HG03378 (cell line): ENCODE data around the gene GBP2.
A peak's percentile ranks its signal among the peaks of the same experiment; 100 is the strongest.

ENCODE experiments used
- ATAC-seq: cut with Tn5 transposase; IDR thresholded peaks from one replicate; pipeline ENCODE4 v1.9.1; 2021; ENCODE audit warnings: mild to moderate bottlenecking, moderate library complexity; ENCODE audit not compliant: unreplicated experiment

The GBP2 gene

DNA sequence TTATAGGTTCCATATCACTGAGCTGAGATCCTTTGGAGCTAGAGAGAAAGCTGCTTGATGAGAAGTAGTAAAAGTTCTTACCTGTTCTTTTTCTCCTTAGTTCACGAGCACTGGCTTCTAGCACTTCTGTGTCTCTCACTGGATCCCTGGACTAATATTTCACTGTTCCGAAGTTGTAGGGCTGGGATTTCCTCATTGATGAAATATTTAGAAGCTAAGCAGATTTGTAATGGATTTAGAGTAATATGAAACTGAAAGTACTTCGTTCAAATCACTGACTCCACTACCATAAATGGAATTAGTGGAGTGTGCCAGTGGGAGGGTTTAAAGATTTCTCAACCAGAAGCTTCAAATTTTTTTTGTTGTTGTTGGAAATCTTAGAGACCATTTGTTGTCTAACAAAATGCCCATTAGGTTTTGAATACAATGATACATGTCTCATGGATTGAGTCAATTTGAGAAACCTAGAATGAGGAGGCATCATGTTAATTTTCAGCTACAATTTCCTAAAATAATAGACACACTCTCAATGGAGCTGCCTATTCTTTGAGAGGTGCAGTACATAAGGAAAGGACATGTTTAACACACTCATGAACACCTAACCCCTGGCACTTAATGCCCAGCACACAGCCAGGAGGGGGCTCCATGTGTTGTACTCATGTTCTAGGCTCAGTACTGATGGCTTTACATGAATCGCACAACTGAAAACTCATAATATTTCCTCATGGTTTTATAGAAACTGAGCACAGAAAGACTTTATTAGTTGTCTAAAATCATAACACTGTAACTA, 60.6 kb downstream of the GBP2 start, which contains the start of gene GBP1:
Gene GBP1 (minus strand): TSS at position 130 of the 790 bp plus-strand sequence. CDS start 1,974 bp downstream, outside the sequence.
- peak; percentile 76 for ATAC-seq

DNA sequence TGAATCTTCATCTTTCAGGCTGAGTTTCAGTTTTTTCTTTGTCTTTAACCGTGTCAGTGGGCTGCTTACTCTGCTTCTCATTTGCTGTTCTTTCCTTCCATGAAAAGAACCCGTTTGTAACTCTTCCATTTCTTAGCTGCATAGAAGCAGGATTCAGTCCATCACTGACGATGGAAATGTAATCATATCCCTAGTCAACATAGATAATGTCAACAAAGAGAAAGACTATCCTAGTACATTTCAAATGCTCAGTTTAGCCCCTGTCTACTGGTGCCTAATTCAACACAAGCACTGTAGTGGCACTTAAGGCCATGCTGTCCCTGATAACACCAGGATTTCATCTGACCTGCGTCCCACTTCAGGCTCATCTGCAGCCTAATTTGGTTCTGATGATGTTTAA, 61.3 kb downstream of the GBP2 start:
- ATAC-seq = peak; percentile 31

DNA sequence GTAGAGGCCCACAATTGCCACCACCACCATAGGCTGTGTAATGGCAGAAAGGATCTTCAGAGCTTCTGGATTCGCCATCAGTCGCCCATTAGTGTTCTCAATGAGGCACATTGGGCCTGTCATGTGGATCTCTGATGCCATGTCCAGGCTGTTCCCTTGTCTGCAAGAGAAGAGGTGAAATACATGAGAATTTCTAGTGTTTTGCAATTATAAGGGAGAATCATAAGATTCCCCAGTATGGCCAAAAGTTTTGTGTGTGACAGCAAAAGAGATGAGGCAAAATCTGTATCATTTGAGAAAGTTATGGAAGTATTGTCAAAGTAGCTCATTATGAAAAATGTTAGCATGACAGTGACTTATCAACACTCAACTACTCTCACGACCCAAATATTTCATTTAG, 62.8 kb downstream of the GBP2 start:
- ATAC-seq = no peak

DNA sequence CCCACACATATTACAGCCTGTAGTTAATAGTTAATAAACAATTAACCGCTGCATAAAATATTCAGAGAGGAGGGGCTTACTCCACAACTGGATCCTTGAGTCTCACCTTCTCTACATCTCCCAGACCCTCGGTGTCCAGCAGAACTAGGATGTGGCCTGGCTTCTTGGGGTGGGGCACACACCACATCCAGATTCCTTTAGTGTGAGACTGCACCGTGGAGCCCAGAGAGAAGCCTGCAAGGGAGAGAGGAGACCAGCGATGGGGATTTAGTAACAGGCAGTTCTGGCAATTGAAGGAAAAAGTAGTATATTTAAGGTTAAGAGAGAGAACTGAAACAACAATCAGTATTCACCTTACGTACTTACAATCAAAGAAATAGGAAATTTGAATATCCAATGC, 65.8 kb downstream of the GBP2 start:
- no peak for ATAC-seq
